Skin epidermis (tissue), 12 donors: ENCODE measurements around the gene TMPRSS11A.
A peak's percentile ranks its signal among the peaks of the same experiment; 100 is the strongest.

ENCODE experiments used
- H3K27ac ChIP-seq, 21 experiments: fragments of 200-600 bp; sonication (generic) in 11 of 21; one replicate each; pipeline ENCODE4 v1.5.0; 2020; ENCODE audit warnings: mild to moderate bottlenecking in 3 of 21, inconsistent platforms in 2 of 21, moderate library complexity in 2 of 21
- H3K4me3 ChIP-seq, 7 experiments: fragments of 200-600 bp; sonication (generic) in 2 of 7; one replicate each; pipeline ENCODE4 v1.5.0; 2020; ENCODE audit warnings: inconsistent platforms in 2 of 7, mild to moderate bottlenecking in 2 of 7, moderate library complexity in 1 of 7

The TMPRSS11A gene

DNA sequence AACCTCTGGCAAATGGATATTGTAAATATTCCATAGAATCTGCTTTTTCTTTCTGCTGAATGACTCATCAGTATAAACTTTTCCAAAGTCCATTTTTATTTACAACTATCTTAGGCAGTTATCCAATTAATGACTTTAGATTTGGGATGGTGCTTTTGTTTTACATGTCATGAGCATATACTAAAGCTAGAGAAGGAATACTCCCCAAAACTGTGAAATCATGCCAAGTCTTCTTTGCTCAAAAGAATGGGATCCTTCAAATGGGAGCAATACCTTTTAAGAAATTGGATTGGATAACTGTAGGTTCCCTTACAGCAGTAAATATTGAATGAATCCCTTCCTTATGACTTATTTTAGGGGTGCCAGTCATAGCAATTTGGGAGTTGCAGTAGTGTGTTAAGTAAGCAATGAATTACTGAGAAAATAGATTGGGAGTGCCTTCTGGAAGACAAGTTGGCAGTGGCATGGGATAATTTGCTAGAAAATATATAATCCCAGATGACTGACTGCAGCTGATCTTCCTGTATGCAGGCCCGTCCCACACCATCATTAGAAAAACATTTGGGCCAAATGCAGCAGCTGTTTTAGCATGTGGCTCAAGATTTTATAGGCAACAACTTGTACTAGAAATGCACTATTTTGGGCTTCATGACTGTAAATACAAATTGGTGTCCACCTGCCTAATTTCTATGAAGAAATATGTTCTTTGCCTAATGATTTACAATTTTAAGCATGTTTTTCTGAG, 82.3 kb downstream of the TMPRSS11A start:
- no peak overlapping the region for H3K4me3 ChIP-seq

DNA sequence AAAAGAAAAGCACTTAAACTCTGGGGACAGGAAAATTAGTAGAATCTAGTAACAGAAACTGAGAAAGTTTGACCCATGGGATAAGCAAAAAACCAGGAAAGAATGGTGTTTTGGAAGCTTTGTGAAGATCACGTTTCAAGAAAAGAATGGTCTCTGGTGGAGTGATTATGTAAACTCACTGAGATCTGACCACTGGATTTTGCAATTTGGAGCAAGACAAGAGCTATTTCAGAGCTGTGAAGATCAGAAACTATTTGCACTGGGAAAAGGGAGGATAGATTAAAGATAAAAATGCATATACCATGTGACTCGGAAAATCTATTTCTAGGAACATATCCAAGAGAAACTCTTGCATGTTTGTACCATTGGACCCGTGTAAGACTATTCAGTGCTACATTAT, 83.8 kb downstream of the TMPRSS11A start:
- Histone ChIP-seq H3K4me3 (no peak overlapping the region), H3K27ac (no peak overlapping the region)

More for the DNA sequence above, 82.3 kb downstream of the TMPRSS11A start:
- peak overlapping the region in 1 of 21 experiments; percentile 32 for H3K27ac ChIP-seq

DNA sequence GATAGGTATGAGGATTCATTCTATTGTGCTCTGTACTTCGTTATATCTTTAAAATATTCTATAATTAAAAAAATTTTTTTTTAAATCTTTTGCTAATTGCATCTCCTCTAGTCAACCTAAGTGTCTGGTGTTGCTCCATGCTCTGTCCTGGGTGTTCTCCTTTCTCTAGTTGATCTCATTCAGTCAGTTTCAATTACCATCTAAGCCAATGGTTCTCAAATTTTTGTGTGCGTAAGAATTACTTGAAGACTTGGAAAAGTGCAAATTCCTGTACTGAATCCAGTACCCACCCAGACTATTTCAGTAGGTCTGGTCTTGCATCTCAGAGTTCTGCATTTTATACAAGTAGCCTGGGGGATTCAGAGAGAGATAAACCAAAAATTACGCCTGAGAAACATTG, 86.2 kb downstream of the TMPRSS11A start:
- H3K4me3 ChIP-seq, result no peak overlapping the region
- H3K27ac ChIP-seq, result no peak overlapping the region

DNA sequence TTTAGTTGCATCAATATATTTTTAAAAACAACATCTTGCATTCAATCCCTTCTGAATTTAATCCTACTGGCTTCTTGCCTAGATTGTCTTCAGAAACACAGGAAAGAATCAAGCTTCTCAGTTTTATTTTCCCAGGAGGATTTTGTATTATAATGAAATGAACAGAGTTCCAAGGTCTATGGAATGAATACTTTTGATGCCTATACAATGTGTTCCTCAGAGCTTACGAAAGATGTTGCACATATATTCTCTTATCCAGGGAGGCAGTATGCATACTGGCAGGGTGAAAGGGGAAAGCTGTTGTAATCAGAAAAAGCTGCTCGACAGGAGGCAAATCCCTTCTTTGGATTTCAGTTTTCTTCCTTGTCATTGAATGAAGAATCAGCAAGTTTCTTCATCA, 88.3 kb downstream of the TMPRSS11A start:
- Histone ChIP-seq H3K4me3 (no peak overlapping the region), H3K27ac (no peak overlapping the region)

DNA sequence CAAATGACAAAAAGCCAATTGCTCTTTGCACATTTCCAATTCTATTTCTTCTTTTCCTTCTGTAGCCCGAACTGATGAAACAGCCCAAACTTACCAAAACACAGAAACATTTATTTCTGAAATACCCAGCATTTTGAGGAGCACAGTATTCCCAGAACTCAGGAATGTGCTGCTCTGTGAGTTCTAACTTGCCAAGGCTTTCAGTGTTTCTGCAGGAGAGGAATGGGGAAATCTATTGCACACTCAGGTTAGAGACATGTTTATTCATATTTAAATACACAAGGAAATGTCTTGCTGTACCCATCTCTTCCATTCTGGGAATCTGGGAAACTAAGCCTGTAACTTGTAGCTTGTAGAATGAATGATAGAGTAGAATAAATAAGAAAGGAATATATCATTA, 90.2 kb downstream of the TMPRSS11A start:
- Histone ChIP-seq H3K4me3 (no peak overlapping the region), H3K27ac (no peak overlapping the region)

DNA sequence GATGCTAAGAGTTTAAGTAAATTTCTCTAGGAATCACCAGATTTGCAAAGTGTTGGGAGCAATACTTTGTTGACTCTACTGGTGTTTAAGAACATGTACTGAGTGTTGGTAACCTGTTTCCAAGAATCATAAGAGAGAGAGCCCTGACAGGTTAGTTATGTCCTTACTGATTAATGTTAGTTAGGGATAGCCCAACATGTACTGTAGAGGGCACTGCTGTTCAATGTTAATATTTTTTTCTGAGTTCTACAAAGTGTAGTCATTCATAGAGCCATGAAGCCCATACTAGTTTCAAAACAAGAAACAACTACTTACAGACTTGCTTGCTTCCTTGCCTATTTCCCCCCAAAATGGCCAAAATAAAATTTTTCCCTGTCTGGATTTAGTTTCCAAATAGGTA, 91.4 kb downstream of the TMPRSS11A start:
- Histone ChIP-seq H3K27ac (no peak overlapping the region), H3K4me3 (no peak overlapping the region)

DNA sequence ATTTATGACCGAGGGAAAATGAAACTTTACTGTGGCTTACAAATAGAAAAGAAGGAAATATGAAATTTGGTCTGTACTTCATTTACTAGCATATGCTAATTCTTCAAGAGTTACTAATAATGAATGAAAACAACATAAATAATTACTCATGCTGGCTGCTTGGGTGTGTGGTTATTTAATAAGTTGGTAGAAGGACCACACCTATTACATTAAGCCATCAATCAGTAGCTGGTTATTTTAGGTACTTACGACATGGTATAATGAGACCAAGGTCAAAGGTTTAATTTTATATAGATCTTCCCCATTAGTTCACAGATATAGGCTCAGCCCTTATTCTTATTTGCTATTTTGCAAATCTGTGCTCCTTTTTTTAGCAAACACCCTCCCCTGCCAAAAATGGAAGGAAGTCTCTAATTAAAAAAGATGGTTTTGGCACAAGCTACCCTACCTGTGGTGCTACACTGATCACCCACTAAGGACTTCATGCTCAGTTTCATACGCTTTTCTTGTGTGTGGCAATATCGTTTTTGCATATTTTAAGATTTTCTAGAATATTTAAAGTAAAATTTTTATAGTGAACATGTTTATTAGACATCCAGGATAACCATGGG, 93.6 kb downstream of the TMPRSS11A start:
- Histone ChIP-seq H3K27ac (no peak overlapping the region), H3K4me3 (no peak overlapping the region)

DNA sequence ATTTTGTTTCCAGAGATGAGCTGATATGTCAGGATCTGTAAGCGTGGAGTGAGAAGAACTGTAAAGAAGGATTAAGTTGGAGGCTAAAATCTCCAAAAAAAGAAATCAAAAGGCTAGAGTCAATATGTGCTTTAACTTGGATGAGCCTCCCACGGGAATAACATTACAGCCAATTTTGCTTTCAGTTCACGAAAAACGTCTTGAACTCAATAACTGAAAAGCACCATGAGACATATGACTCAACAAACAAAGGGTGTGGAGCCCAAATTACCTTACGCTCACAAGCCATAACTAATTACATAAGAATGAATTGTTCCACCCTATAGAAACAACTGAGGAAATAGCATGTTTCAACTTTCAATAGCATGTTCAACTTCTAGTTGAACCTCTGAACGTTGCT, 101.8 kb downstream of the TMPRSS11A start:
- peak overlapping the region in 1 of 21 experiments; percentile 30 for H3K27ac ChIP-seq
- peak overlapping the region in 1 of 7 experiments; percentile 1 for H3K4me3 ChIP-seq
